Activated T-cell treated with anti-CD3 and anti-CD28 coated beads for 4 hours (primary cell): ENCODE results near the gene ITSN1.
"Not testable (repeated sequence)": the region's sequence is repeated elsewhere in the genome, so short reads cannot be mapped to it uniquely, and the experiment has no call there.

Source experiments
- DNase-seq: peaks from one replicate; pipeline ENCODE4 v3.0.0-alpha.2; 2020

Gene ITSN1

DNA sequence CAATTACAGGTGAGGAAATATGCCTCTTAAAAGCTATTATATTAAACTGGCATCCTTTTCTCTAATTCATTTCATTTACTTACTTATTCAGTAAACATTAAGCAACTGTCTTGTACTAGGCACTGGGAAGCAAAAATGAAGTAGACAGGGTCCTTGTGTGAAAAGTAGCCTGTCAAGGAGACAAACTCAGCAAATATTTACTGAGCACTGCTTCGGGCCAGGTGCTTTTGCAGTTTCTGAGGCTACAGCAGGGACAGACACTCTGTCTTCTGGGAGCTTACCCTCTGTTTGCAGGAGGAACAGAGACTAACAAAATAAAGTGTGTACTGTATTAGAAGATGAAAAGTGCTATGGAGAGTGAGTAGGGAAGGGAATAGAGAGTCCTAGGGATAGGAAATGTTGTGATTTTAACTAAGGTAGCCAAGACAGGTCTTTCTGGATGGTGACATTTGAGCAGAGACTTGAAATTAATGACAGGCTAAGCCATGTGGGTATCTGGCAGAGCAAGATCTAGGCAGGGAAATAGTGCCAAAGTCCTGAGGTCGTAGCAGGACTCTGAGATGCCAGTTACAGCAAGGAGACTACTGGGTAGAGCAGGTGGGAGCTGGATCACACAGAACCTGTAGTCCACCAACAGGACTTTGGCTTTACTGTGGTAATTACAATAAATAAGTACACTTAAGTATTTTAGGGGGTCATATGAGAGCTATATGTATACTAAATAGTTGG is 133.0 kb downstream of the ITSN1 start:
- no peak for DNase-seq

DNA sequence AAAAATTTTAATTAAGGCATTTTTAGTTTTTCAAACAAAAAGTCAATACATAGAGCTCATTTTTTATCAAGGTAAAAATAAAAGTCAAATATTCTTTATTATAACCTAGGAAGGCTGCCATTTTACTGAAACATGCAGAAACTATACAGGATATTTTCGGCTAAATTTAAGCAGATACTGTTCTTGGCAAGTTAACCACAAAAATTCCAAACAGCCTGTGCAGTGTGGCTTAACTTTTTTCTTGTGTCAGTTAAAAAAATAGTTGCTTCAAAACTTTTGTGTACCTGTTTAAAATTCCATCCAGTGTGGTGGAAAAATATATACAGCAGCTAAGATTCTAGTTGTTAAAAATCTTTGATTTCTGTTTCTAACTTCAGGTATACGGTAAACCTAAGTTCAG is 138.3 kb downstream of the ITSN1 start:
- DNase-seq: no peak

DNA sequence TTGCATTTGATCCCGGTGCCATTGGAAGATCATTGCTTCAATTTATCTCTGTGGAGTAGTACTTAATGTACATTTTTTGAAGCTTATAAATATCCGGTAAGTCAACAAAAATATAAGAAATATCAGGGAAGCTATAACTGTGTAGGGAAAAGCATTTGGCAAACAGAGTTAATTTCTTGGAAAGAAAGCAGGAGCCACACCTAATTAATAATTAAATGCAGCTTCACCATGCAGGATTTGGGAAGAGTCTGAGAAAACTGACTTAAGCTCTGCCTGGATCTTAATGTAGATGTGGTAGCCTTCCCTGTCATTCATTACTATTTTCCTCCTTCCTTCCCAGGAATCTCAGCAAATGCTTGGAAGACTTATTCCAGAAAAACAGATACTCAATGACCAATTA is 138.8 kb downstream of the ITSN1 start:
- DNase-seq: no peak

DNA sequence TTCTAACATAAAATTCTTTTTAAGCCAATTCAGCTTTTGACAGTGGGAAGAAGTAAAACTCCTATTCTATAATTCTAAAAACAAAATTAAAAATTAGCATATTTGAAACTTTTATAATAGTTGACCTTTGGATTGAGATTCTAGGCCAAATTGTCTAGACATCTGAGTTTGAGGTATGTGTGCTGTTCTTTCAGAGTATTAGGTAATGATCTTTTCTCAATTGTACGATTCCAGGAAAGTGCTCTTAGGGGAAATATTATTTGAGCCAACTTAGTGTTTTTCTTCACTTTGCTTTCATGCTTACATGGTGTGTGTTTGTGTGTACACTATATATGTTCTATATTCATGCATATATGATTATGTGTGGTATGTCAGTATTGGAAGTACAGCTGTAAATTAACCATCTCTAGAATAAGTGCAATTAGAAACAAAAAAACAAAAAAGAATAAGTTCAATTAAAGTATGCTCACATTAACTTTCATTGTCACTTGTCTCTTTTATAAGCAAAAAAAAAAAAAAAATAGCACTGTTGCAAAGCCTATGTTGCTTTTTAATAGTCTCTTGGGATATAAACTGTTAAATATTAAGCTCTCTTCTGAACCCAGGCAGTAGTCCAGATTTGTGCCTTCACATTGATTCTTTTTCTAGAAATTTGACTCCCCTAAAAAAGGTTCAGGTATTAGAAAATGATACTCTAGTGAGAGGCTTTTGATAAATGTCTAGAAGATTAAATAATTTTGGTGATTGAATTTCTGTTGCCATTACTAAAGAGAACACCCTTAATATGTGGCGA is 141.1 kb downstream of the ITSN1 start:
- DNase-seq: no peak

DNA sequence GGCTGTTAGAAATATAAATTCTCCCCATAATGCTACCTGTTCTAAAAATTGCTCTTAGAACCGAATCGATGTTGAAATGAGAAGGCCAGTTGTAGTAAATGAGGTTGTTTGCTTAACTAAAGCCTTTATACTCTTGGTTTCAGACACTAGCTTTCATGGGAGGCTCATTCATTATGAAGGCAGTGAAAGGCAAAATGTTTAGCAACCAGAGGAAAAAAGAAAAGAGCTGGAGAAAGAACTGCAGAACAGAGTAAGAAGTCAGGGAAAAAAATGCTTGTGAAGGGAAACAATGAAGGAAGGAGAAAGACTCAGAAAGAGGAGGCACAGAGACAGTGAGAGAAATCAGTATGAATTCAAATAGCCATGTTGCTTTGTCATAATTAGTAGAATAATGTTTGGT is 145.1 kb downstream of the ITSN1 start:
- no peak for DNase-seq

DNA sequence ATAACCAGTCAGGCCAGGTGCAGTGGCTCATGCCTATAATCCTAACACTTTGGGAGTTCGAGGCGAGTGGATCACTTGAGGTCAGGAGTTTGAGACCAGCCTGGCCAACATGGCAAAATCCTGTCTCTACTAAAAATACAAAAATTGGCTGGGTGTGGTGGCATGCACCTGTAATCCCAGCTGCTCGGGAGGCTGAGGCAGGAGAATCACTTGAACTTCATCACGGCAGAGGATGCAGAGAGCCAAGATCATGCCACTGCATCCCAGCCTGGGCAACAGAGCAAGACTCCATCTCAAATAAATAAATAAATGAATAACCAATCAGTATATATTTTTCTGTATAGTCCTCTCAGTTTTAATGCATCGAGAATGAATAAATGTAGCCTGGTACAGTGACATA is 146.1 kb downstream of the ITSN1 start:
- not testable (repeated sequence) for DNase-seq

DNA sequence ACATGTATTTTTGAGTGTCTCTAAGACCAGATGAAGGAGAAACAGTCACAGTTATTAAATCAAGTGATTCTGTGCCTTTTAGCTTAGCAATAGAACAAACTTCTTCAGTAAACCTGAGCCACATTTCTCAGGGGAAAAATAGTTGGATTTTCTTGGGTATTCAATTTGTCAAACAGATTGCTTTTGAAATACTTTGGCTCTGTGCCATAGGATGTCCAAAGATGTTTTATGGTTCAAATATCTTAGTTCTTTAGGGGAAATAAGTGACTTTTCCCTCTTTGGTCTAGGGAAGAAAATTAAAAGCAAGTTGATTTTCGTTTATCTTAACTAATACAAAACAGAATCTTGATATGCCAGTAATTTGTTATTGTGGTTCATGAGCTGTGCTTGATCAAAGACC is 147.4 kb downstream of the ITSN1 start:
- DNase-seq: no peak

DNA sequence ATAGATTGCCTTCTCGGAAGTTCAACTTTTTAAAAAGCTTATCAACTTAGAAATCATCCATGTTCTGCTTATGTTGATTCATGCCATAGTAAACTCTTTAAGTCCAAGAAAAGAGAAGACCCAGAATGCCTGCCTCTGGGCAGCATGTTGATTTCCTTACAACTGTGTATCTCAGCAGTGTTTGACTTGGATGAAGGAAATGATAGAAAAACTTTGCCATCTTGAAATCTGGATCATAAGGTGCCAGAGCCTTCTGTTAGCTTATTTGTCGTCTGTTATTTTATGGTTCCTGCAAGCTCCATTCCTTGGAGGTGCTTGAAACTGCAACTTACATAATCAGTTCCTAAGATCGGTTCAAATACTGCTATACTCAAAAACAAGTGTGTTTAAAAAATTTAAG is 148.8 kb downstream of the ITSN1 start:
- DNase-seq: no peak

DNA sequence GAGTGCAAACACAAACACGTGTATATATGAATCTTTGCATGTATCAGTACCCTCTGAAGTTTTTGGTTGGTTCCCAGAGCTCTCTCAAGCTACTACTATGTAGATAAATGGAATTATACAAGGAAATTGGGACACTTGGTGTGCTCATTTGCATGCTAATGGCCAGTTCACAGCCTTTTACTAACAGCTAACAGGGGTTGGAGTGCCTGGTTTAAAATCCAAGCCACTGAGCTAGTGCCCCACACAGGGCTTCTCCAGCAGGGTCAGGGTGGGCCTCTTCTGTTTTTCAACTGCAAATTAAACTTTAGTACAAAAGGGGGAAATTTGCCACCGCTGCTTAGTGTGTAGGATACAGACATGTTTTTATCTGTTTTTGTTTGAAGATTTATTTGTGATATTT is 152.3 kb downstream of the ITSN1 start:
- no peak for DNase-seq

DNA sequence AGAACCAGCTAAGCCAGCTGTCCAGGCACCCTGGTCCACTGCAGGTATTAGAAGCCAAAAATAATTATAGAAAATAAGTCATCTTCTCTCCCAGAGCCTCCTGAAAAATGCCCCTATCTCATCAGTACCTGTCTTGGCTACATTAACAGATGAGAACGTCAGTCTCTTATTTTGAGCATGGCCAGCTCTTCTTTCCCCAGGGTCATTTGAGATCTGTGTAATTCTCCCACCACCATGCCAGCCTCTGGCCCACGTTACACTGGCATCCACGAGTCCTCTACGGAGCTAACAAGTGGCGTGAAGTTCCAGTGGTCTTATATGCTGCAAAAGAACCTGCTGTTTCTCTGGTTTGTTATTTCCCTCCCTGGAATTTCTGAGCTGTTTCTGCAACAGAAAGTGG is 155.3 kb downstream of the ITSN1 start:
- no peak for DNase-seq

DNA sequence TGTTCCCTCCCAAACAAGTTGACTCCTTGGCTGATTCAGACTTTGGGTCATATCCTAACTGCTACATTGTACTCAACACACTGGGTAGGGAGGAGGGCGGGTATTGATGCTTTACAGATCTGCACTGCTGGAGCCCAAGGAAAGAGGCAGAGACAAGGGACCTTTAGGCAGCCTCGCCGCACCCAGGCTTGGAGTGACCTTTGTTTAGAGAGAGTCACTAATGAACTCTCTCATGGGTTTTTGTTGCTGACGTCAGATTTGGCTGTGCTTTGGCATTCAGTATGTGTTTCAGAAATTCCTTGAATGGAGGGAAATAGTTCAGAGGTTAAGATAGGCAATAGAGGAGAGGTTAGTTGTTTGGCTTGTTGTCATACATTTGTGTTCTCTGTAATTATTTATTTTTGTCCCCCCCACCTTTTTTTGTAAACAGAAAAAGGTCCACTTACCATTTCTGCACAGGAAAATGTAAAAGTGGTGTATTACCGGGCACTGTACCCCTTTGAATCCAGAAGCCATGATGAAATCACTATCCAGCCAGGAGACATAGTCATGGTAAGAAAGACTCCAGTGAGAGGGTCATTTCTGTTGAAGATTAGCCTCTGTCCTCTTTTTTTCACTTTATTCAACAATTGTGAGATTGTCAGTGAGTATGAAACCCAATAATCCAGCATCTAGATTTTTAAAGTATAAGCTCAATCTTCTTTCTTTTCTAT is 157.2 kb downstream of the ITSN1 start:
- DNase-seq: no peak

DNA sequence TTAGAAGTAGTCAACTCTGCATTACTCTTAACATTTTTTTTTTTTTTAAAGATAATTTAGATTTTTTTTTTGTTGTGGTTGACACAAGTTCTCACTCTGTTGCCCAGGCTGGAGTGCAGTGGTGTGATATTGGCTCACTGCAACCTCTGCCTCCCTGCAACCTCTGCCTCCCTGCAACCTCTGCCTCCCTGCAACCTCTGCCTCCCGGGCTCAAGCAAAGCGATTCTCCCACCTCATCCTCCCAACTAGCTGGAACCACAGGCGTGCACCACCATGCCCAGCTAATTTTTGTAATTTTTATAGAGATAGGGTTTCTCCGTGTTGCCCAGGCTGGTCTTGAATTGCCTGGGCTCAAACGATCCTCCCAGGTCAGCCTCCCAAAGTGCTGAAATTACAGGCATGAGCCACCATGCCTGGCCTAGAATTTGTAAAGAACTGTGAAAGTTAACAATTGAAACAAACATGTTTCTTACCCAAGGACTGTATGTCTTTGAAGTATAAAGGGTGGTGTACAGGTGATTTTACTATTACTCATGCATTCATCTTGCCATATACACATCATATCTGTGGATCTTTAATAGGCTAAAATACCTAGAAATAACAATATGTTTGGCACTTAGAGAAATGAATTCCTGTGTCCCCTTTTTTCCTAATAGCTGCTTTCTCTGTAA is 158.6 kb downstream of the ITSN1 start:
- DNase-seq: no peak

DNA sequence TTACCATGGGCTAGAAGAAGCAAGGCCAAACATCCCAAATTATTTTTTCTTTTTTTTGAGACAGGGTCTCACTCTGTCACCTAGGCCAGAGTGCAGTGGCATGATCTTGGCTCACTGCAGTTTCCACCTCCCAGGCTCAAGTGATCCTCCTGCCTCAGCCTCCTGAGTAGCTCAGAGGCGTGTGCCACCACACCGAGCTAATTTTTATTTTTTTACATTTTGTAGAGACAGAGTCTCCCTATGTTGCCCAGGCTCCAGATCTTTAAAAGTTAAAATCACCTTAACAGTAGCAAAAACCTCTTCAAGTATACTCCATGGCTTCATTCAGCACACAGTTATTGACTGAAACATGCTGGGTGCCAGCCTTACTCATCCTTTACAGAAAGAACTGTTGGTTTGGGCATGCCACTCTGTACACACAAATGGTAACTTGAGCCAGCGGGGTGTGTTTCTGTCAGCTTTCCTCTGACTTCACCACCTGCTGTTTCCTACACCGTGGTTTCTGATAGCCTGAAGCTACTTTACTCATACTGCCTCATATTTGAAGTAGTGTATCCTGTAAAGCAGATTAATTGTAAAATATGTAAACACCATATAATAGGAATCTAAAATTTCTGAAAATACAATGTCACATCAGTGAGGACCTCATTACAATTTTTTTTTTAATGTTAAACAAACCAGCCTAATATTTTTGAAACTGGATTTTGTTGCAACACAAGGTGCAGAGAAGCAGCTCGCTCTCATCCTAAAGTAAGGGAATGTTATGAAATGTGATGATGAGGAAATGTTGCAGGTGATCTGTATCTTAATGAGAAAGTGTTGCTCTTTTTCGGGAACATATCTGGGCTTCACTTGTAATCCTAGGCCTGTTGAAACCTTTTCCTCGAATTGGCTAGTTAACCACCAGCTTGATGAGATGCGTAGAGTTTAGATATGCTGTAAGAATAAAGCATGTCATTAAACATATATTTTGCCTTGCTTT is 159.4 kb downstream of the ITSN1 start:
- no peak for DNase-seq

DNA sequence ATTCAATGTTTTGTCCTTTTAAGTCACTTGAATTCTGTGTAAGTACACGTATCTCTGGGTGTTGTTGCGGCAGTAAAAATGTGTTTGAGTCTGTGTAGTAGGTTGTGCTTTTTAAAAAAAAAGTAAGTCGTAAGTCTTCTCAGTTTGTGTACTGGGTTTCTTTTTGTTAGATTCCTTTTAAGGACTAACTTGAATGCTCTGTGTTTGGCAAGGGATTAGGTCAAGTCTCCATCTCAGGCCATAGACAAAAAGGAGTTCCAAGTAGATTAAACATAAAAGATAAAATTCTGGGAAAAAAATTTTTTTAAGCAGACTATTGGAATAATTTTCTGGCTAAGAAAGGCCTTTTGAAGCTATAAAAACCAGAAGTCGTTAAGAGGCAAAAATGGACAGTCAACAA is 160.2 kb downstream of the ITSN1 start:
- DNase-seq: no peak

DNA sequence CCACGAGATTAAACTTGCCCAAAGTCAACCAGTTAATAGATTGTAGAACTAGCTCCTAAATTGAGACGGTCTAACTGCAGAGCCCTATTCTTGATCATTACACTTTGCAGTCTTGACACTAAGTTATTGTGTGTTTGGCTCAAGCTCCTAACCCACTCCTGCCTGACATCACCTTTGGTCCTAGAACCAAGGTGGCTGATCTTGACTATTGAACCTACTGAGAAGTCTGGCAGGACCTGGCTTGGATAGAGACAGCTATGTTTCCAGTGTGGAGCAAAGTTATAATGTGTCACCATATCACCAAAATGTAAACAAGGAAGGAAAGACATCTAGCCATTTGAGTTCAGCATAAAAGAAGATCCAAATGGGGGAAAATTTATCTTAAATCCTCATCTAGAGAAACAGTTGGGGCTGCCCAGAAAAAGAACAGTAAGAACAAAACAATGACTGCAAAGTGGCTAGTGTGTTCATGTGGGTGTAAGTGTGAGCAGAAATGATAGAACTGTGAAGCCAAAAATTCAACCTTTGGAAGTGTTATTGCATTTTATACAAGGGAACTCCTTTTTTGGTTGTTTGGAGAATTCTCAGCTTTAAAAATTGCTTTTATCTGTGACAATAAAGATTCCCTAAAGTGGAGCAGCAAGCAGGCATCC is 166.5 kb downstream of the ITSN1 start:
- no peak for DNase-seq

DNA sequence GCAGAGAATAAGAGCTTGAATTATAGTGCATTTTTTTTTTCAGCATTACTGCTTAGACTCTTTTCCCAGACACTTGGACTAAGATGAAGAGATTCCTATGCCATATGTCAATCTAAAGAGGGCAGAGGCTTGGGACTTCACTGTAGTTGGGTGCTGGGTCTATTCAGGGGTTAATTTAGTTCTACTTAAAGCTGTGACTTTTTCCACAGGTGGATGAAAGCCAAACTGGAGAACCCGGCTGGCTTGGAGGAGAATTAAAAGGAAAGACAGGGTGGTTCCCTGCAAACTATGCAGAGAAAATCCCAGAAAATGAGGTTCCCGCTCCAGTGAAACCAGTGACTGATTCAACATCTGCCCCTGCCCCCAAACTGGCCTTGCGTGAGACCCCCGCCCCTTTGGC is 168.5 kb downstream of the ITSN1 start:
- DNase-seq: no peak

DNA sequence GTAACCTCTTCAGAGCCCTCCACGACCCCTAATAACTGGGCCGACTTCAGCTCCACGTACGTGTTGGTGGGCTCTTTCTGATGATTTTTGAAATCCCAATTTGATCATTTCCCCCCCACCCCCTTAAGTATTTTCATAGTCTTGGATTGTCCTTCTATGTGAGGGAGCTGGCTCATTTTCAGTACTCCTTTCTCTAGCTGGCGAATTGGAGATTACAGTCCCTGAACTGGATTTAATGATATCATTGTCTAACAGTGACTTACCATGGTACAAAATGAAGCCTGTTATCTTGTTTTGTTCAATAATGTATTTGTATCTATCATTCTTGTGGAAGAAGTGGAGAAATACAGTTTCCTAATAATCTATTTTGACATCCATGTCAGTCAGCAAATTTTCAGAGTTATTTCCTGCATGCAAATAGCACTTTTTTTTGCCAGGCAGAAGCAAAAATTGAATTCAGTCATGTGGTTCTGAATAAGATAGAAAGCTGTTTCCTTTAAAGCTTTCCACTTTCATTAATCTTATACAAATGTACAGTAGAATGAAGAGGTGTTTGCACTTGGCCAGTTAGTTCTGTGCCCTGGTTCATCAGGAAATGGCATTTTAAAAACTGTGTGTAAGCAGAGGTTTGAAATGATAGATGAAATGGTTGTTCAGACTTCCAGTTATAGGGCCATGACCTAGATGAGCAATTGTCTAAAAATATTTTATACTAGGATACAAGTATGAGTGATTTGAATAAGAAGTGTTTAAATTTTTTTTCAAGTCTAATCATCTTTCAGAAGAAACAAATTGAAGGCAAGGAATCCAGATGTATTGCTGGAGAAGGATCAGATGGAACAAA is 169.1 kb downstream of the ITSN1 start:
- DNase-seq: no peak

DNA sequence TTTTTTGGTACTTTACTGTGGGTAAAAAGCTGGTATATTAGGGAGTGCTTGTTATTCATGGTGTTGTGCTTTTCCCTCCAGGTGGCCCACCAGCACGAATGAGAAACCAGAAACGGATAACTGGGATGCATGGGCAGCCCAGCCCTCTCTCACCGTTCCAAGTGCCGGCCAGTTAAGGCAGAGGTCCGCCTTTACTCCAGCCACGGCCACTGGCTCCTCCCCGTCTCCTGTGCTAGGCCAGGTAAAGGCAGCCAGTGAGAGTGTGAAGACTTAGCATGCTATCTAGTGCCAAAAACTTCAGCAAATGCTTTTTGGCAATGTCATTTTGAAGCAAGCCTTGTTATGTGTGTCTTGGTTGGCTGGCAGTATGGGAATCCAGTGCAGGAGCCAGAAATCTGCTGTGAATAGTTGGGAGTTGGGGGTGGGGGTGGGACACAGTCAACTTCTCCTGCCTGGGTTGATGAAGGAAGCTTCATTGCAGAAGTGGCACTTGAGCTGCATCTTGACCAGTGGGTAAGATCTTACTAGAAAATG is 171.6 kb downstream of the ITSN1 start:
- no peak for DNase-seq

DNA sequence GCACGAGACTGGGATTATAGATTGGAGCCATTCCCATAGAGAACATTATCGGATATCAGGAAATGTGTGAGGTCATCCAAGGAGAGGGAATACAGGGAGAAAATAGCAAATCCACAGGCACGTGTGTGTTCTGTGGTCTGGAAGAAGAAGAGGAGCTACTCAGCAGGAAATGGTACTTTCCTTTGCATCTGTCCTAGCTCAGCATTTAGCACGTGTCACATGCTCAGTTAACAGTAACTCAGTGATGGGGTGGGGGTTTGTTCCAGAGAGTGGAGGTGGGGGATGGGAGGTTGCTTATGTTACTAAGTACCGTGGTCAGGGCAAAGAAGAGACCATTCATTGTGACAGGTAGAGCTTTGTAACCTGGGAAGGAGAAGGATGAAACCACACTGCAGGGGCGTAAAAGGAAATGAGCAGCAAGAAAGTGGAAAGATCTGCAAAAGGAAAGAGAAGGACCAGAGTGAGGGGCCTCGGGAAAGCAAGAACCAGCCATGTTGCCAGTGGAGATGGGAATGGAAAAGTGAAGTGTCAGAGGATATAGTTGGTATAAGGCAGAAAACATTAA is 172.9 kb downstream of the ITSN1 start:
- DNase-seq: no peak

DNA sequence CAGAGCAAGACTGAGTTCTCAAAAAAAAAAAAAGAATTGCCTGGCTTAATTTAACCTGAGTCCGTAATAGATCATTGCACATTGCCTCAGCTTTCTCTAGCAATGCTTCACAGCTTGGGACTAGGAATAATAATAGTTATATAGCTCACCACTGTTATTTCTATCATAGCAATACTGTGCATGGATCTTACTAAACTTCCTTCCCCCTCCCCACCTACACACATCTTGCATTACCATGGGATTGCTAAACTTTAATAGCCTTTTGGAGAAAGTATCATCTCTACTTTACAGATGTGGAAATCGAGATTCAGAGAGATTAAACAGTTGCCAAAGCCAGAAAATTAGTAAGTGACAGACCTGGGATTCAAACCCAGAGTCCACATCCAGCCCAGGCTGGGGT is 173.9 kb downstream of the ITSN1 start:
- DNase-seq: no peak
